Progenitor cell of endocrine pancreas (in vitro differentiated cells): ENCODE measurements around the gene SMARCA2. TPM values are rescaled to one million over a fixed set of nuclear protein-coding genes. Genes with fewer than 3 reads are reported as not detected.

Experiments used
- DNase-seq: peaks from one replicate; pipeline ENCODE4 v3.0.0; 2021; ENCODE audit warnings: low spot score; ENCODE audit not compliant: unreplicated experiment
- H3K27ac Mint-ChIP-seq: 2 replicates; pipeline ENCODE4 v1.8.0; 2021; ENCODE audit warnings: mild to moderate bottlenecking, moderate library complexity, mixed read lengths
- H3K27me3 Mint-ChIP-seq: 2 replicates; pipeline ENCODE4 v1.8.0; 2021; ENCODE audit warnings: mixed read lengths
- H3K36me3 Mint-ChIP-seq: 2 replicates; pipeline ENCODE4 v1.8.0; 2022; ENCODE audit warnings: mixed read lengths; ENCODE audit not compliant: insufficient read depth
- H3K4me1 Mint-ChIP-seq: 2 replicates; pipeline ENCODE4 v1.8.0; 2021; ENCODE audit warnings: low read depth, mixed read lengths
- H3K4me3 Mint-ChIP-seq: 2 replicates; pipeline ENCODE4 v1.8.0; 2021; ENCODE audit warnings: low read depth, mild to moderate bottlenecking, moderate library complexity, mixed read lengths
- H3K9me3 Mint-ChIP-seq: 2 replicates; pipeline ENCODE4 v1.8.0; 2021; ENCODE audit warnings: low read depth, mixed read lengths
- CTCF ChIP-seq: fragments of 200-600 bp; sonication (generic); IDR thresholded peaks from one replicate; pipeline ENCODE4 v1.5.0; 2021; ENCODE audit warnings: antibody characterized with exemption, mild to moderate bottlenecking; ENCODE audit not compliant: unreplicated experiment
- total RNA-seq: library from RNA; stranded (reverse); gene quantifications from 2 replicates; pipeline ENCODE4 v1.2.1, GENCODE V29; 2021

SMARCA2 gene
- total RNA-seq, 1 donor from 2014 or later = 55.8 TPM

- Mint-ChIP-seq H3K27ac (no peak overlapping the region), H3K36me3 (no peaks in the 10 kb centered on the region), H3K4me3 (no peak overlapping the region), H3K27me3 (peaks cover 9% of the 10 kb centered on the region), H3K4me1 (peaks cover 19% of the 10 kb centered on the region), H3K9me3 (no peaks in the 10 kb centered on the region)
- DNase-seq = no peak
- TF ChIP-seq CTCF = no peak
Observed at GRCh38 chr9:2154731-2155130, 139.6 kb downstream of the SMARCA2 start.

GRCh38 chr9:2155966-2156365, 140.8 kb downstream of the SMARCA2 start:
- peaks cover 9% of the 10 kb centered on the region for H3K27me3 Mint-ChIP-seq
- no peak overlapping the region for H3K27ac Mint-ChIP-seq
- H3K9me3 Mint-ChIP-seq = no peaks in the 10 kb centered on the region
- H3K4me1 Mint-ChIP-seq = peaks cover 27% of the 10 kb centered on the region
- H3K36me3 Mint-ChIP-seq = no peaks in the 10 kb centered on the region
- H3K4me3 Mint-ChIP-seq = no peak overlapping the region
- TF ChIP-seq CTCF = no peak
- no peak for DNase-seq

- no peaks in the 10 kb centered on the region for H3K9me3 Mint-ChIP-seq
- H3K27me3 Mint-ChIP-seq = peaks cover 9% of the 10 kb centered on the region
- H3K4me1 Mint-ChIP-seq = peaks cover 27% of the 10 kb centered on the region
- peak overlapping the region; percentile 75 for H3K4me3 Mint-ChIP-seq
- DNase-seq = no peak
- TF ChIP-seq CTCF = no peak
- H3K27ac Mint-ChIP-seq = no peak overlapping the region
- H3K36me3 Mint-ChIP-seq = no peaks in the 10 kb centered on the region
Observed at GRCh38 chr9:2157277-2158110, 142.3 kb downstream of the SMARCA2 start.

- peak; percentile 34 for TF ChIP-seq CTCF
- Mint-ChIP-seq H3K27me3 (peaks cover 9% of the 10 kb centered on the region), H3K9me3 (no peaks in the 10 kb centered on the region), H3K4me3 (peak overlapping the region; percentile 75), H3K27ac (peak overlapping the region; percentile 42), H3K4me1 (peaks cover 27% of the 10 kb centered on the region), H3K36me3 (peaks cover 3% of the 10 kb centered on the region)
- no peak for DNase-seq
Observed at GRCh38 chr9:2158111-2158610, 143.0 kb downstream of the SMARCA2 start.

GRCh38 chr9:2158766-2159430, 143.8 kb downstream of the SMARCA2 start:
- no peak for DNase-seq
- no peaks in the 10 kb centered on the region for H3K9me3 Mint-ChIP-seq
- peak overlapping the region; percentile 75 for H3K4me3 Mint-ChIP-seq
- H3K4me1 Mint-ChIP-seq = peaks cover 27% of the 10 kb centered on the region
- TF ChIP-seq CTCF = no peak
- H3K36me3 Mint-ChIP-seq = peaks cover 3% of the 10 kb centered on the region
- no peak overlapping the region for H3K27ac Mint-ChIP-seq
- peaks cover 9% of the 10 kb centered on the region for H3K27me3 Mint-ChIP-seq
